Measurements from ENCODE around the gene HPN.

DNA sequence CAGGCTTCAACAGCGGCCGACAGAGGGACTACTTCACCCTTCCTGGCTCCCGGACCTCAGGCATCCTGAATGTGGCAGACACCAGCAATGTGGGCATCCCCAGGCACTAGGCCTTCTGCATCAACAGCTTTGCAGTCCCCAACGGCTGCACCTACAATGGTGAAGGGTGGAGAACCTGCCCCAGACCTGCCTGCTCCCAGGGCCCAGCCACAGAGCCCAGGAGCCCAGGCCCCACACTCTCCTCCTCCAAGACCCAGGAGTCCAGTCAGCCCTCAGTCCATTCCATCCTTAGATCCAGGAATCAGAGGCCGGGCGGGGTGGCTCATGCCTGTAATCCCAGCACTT lies 34.5 kb downstream of the HPN start:
- TF ChIP-seq, protein P1, sequence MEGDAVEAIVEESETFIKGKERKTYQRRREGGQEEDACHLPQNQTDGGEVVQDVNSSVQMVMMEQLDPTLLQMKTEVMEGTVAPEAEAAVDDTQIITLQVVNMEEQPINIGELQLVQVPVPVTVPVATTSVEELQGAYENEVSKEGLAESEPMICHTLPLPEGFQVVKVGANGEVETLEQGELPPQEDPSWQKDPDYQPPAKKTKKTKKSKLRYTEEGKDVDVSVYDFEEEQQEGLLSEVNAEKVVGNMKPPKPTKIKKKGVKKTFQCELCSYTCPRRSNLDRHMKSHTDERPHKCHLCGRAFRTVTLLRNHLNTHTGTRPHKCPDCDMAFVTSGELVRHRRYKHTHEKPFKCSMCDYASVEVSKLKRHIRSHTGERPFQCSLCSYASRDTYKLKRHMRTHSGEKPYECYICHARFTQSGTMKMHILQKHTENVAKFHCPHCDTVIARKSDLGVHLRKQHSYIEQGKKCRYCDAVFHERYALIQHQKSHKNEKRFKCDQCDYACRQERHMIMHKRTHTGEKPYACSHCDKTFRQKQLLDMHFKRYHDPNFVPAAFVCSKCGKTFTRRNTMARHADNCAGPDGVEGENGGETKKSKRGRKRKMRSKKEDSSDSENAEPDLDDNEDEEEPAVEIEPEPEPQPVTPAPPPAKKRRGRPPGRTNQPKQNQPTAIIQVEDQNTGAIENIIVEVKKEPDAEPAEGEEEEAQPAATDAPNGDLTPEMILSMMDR (IDR thresholded peaks at IDR 0.05), result no peak
- no peak for TF ChIP-seq POLR2A (IDR thresholded peaks at IDR 0.05)

All from uterus (tissue), 2 donors.